ENCODE results near the gene SALL3. TPM values are rescaled to one million over a fixed set of nuclear protein-coding genes. Genes with fewer than 3 reads are reported as not detected.
A peak's percentile ranks its signal among the peaks of the same experiment; 100 is the strongest.

The SALL3 gene
- total and polyA plus RNA-seq, 2 experiments from 2014 or later, result 16.9 to 39.8 TPM

GRCh38 chr18:79046522-79046921 lies 66.9 kb downstream of the SALL3 start:
- no peaks in the 10 kb centered on the region for H3K4me1 ChIP-seq (ENCODE audit: insufficient read depth)
- Mint-ChIP-seq H3K9me3 (peaks cover 20% of the 10 kb centered on the region), H3K36me3 (ENCODE audit: low read depth) (peaks cover 5% of the 10 kb centered on the region; the same call in 2 of the 3 replicates), H3K27me3 (ENCODE audit: insufficient read depth, low read depth, poor library complexity) (peaks cover 12% of the 10 kb centered on the region), H3K4me1 (peaks cover 2% of the 10 kb centered on the region; the same call in 2 of the 3 replicates), H3K27ac (no peak overlapping the region), H3K4me3 (no peak overlapping the region)
- ATAC-seq (peak; percentile 31; the same call in 2 of the 3 replicates), DNase-seq (ENCODE audit: low spot score) (no peak)
- no peaks in the 10 kb centered on the region for H3F3A ChIP-seq (replicated peaks; ENCODE audit: low read depth)
- no peak overlapping the region for H3K4me2 ChIP-seq
- no peak overlapping the region for H3K4me3 ChIP-seq
- no peak for TF ChIP-seq ETS1 (IDR thresholded peaks at IDR 0.05)
- TF ChIP-seq STAT1 (IDR thresholded peaks at IDR 0.05; ENCODE audit: unreplicated experiment), result no peak
- TF ChIP-seq EZH2 (IDR thresholded peaks at IDR 0.05; ENCODE audit: low read depth, unreplicated experiment), result no peak
- no peak for TF ChIP-seq REST (IDR thresholded peaks at IDR 0.05; ENCODE audit: unreplicated experiment)
- TF ChIP-seq POLR2AphosphoS5 (IDR thresholded peaks at IDR 0.05; ENCODE audit: low read depth), result no peak
- TF ChIP-seq CTCF (conservative IDR thresholded peaks at IDR 0.05; ENCODE audit: low read depth in 2 of 2), result no peak
- no peak for TF ChIP-seq ZNF114 (CRISPR knock-in tag; IDR thresholded peaks at IDR 0.05)
- no peak for TF ChIP-seq NANOG (IDR thresholded peaks at IDR 0.05; ENCODE audit: borderline replicate concordance)
- TF ChIP-seq EZH2phosphoT487 (IDR thresholded peaks at IDR 0.05; ENCODE audit: unreplicated experiment), result no peak
- no peak for TF ChIP-seq CREB1 (CRISPR knock-in tag; IDR thresholded peaks at IDR 0.05; ENCODE audit: low read depth)
- TF ChIP-seq ZNF331 (CRISPR knock-in tag; IDR thresholded peaks at IDR 0.05; ENCODE audit: low read depth), result no peak
- no peak for TF ChIP-seq JUNB (IDR thresholded peaks at IDR 0.05; ENCODE audit: unreplicated experiment)
- no peak for TF ChIP-seq ZNF462 (CRISPR knock-in tag; IDR thresholded peaks at IDR 0.05)
- no peaks in the 10 kb centered on the region for H3K79me2 ChIP-seq (replicated peaks; ENCODE audit: insufficient read depth)
- H4K20me1 ChIP-seq (replicated peaks; ENCODE audit: insufficient read depth), result no peaks in the 10 kb centered on the region
- H3K9me2 ChIP-seq (ENCODE audit: insufficient read depth), result no peaks in the 10 kb centered on the region
- no peaks in the 10 kb centered on the region for H3K36me3 ChIP-seq (ENCODE audit: insufficient read depth)
- H3K27me3 ChIP-seq (ENCODE audit: insufficient read depth), result no peaks in the 10 kb centered on the region
- no peak overlapping the region for H3K27ac ChIP-seq (ENCODE audit: low read depth)
- H2AFZ ChIP-seq, result no peak overlapping the region; the same call in 1 of the 2 replicates

Data from GM23338 (cell line).